ENCODE results near the gene C20orf144.

C20orf144 gene

GRCh38 chr20:33659341-33660034 lies 2.6 kb upstream of the C20orf144 start:
- TF ChIP-seq POLR2AphosphoS5 (IDR thresholded peaks at IDR 0.05; ENCODE audit: low read depth, low read length) (no peak), REST (IDR thresholded peaks at IDR 0.05; ENCODE audit: insufficient read depth in 1 of 2, low read depth in 2 of 2, low read length in 2 of 2) (no peak), TAF1 (IDR thresholded peaks at IDR 0.05; ENCODE audit: borderline replicate concordance, insufficient read depth, low read length) (no peak), SIN3A (IDR thresholded peaks at IDR 0.05; ENCODE audit: borderline replicate concordance, insufficient read depth, low read length) (no peak), FOXP2 (optimal IDR thresholded peaks at IDR 0.05; ENCODE audit: borderline replicate concordance, extremely low read depth, extremely low read length, insufficient read depth) (no peak)

- TF ChIP-seq REST (IDR thresholded peaks at IDR 0.05; ENCODE audit: insufficient read depth in 1 of 2, low read depth in 2 of 2, low read length in 2 of 2) (no peak), FOXP2 (optimal IDR thresholded peaks at IDR 0.05; ENCODE audit: borderline replicate concordance, extremely low read depth, extremely low read length, insufficient read depth) (no peak), TAF1 (IDR thresholded peaks at IDR 0.05; ENCODE audit: borderline replicate concordance, insufficient read depth, low read length) (no peak)
Measured at GRCh38 chr20:33660035-33660684, 2.0 kb upstream of the C20orf144 start.

GRCh38 chr20:33660685-33661058 lies 1.5 kb upstream of the C20orf144 start:
- no peak for TF ChIP-seq POLR2AphosphoS5 (IDR thresholded peaks at IDR 0.05; ENCODE audit: low read depth, low read length)
- TF ChIP-seq TAF1 (IDR thresholded peaks at IDR 0.05; ENCODE audit: borderline replicate concordance, insufficient read depth, low read length) = no peak
- TF ChIP-seq SIN3A (IDR thresholded peaks at IDR 0.05; ENCODE audit: borderline replicate concordance, insufficient read depth, low read length) = no peak
- no peak for TF ChIP-seq REST (IDR thresholded peaks at IDR 0.05; ENCODE audit: insufficient read depth in 1 of 2, low read depth in 2 of 2, low read length in 2 of 2)

GRCh38 chr20:33663161-33664084 lies 1.3 kb downstream of the C20orf144 start:
- peak; percentile 47; the same call in 1 of the 2 replicates for TF ChIP-seq TAF1 (IDR thresholded peaks at IDR 0.05; ENCODE audit: borderline replicate concordance, insufficient read depth, low read length)
- peak; percentile 37 for TF ChIP-seq FOXP2 (optimal IDR thresholded peaks at IDR 0.05; ENCODE audit: borderline replicate concordance, extremely low read depth, extremely low read length, insufficient read depth)
- TF ChIP-seq SIN3A (IDR thresholded peaks at IDR 0.05; ENCODE audit: borderline replicate concordance, insufficient read depth, low read length) = 0 out of 2 replicates have a peak, but pooled peaks have one; percentile 43
- no peak; a peak in 1 of 4 replicates for TF ChIP-seq REST (IDR thresholded peaks at IDR 0.05; ENCODE audit: insufficient read depth in 1 of 2, low read depth in 2 of 2, low read length in 2 of 2)
- TF ChIP-seq POLR2AphosphoS5 (IDR thresholded peaks at IDR 0.05; ENCODE audit: low read depth, low read length) = peak; percentile 85

Data from PFSK-1 (cell line).